Chondrocyte (in vitro differentiated cells): ENCODE measurements around the gene GNB1. TPM values are rescaled to one million over a fixed set of nuclear protein-coding genes. Genes with fewer than 3 reads are reported as not detected.

Experiments
- DNase-seq: peaks from one replicate; pipeline ENCODE4 v3.0.0; 2021; ENCODE audit warnings: mixed read lengths, low spot score
- H3K27ac Mint-ChIP-seq: one replicate; pipeline ENCODE4 v1.8.0; 2021; ENCODE audit warnings: mild to moderate bottlenecking, moderate library complexity, mixed read lengths; ENCODE audit not compliant: unreplicated experiment
- H3K27me3 Mint-ChIP-seq: 2 replicates; pipeline ENCODE4 v1.8.0; 2021; ENCODE audit warnings: low read depth, mixed read lengths
- H3K36me3 Mint-ChIP-seq: 2 replicates; pipeline ENCODE4 v1.8.0; 2021; ENCODE audit warnings: low read depth, mixed read lengths
- H3K4me1 Mint-ChIP-seq: 2 replicates; pipeline ENCODE4 v1.8.0; 2021; ENCODE audit warnings: low read depth, mild to moderate bottlenecking, mixed read lengths
- H3K4me3 Mint-ChIP-seq: one replicate; pipeline ENCODE4 v1.8.0; 2021; ENCODE audit warnings: mild to moderate bottlenecking, moderate library complexity, mixed read lengths; ENCODE audit not compliant: unreplicated experiment
- H3K9me3 Mint-ChIP-seq: 2 replicates; pipeline ENCODE4 v1.8.0; 2021; ENCODE audit warnings: low read depth, mixed read lengths
- total RNA-seq: library from RNA; stranded (reverse); gene quantifications from 3 replicates; pipeline ENCODE4 v1.2.1, GENCODE V29; 2021
- TF ChIP-seq, protein P1 (sequence below): fragments of 200-600 bp; sonication (generic); IDR thresholded peaks from 2 replicates; pipeline ENCODE4 v1.5.0; 2021; ENCODE audit warnings: antibody characterized with exemption, mild to moderate bottlenecking, moderate library complexity

Gene GNB1
- total RNA-seq, 1 donor from 2014 or later = 538 TPM

DNA sequence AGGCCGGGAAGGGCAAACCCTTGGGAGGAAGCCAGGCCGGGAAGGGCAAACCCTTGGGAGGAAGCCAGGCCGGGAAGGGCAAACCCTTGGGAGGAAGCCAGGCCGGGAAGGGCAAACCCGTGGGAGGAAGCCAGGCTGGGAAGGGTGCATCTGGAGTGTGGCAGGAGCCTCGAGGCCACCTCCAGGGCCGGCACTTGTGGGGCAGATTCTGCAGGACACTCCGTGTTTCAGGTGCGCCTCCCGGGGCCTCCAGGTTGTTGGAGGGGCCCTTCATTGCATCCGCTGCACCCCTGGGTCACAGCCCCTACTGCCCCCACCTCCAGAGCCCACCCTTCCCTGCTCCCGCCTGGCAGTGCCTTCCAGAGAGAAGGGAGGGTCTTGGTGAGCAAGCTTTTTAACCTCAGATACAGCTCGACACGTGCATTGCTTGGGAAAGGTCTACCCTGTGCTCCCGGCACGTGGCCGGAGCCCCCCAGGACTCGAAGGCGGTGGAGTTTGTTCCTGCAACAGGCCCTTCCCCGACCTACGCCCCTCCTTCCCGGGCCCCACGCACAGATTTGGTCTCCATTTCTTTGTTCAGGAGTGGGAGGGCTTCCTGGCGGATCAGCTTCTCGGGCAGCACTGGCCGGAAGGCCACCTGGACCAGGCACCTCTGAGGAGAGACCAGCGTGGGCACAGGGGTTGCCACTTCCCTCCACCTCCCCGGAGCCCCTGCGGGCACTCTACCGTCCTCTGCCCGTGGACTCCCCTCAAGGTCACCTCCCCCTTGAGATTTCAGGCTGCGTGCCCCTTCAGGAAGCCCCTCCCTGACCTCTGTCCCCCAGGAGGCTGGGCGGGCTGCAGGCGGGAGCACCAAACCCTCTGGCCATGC, 37.6 kb upstream of the GNB1 start:
- Mint-ChIP-seq H3K4me3 (no peak overlapping the region), H3K4me1 (no peaks in the 10 kb centered on the region), H3K36me3 (peaks cover under 1% of the 10 kb centered on the region), H3K27me3 (peaks cover 1% of the 10 kb centered on the region), H3K9me3 (no peaks in the 10 kb centered on the region), H3K27ac (no peak overlapping the region)
- DNase-seq = peak; percentile 82
- TF ChIP-seq, protein P1, sequence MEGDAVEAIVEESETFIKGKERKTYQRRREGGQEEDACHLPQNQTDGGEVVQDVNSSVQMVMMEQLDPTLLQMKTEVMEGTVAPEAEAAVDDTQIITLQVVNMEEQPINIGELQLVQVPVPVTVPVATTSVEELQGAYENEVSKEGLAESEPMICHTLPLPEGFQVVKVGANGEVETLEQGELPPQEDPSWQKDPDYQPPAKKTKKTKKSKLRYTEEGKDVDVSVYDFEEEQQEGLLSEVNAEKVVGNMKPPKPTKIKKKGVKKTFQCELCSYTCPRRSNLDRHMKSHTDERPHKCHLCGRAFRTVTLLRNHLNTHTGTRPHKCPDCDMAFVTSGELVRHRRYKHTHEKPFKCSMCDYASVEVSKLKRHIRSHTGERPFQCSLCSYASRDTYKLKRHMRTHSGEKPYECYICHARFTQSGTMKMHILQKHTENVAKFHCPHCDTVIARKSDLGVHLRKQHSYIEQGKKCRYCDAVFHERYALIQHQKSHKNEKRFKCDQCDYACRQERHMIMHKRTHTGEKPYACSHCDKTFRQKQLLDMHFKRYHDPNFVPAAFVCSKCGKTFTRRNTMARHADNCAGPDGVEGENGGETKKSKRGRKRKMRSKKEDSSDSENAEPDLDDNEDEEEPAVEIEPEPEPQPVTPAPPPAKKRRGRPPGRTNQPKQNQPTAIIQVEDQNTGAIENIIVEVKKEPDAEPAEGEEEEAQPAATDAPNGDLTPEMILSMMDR = no peak

DNA sequence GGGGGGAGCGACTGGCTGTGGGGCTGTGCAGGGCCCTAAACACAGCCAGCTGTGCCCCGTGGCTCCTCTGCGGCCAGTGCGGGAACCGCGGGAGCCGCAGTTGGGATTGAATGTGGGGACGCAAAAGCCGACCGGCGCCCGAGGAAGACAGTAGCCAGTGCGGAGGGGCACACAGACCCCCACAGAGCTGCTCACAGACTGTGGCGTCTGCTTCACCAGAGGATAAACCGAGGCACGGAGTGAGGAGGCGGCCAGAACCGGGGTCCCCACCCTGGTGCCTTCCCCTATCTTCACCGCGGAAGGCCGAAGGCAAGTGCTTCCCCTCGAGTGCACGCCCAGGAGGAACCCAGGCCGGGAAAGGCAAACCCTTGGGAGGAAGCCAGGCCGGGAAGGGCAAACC, 36.9 kb upstream of the GNB1 start:
- H3K27ac Mint-ChIP-seq = no peak overlapping the region
- no peaks in the 10 kb centered on the region for H3K4me1 Mint-ChIP-seq
- H3K36me3 Mint-ChIP-seq = no peaks in the 10 kb centered on the region
- H3K4me3 Mint-ChIP-seq = no peak overlapping the region
- TF ChIP-seq, protein P1 = no peak
- H3K9me3 Mint-ChIP-seq = no peaks in the 10 kb centered on the region
- H3K27me3 Mint-ChIP-seq = no peaks in the 10 kb centered on the region
- no peak for DNase-seq

DNA sequence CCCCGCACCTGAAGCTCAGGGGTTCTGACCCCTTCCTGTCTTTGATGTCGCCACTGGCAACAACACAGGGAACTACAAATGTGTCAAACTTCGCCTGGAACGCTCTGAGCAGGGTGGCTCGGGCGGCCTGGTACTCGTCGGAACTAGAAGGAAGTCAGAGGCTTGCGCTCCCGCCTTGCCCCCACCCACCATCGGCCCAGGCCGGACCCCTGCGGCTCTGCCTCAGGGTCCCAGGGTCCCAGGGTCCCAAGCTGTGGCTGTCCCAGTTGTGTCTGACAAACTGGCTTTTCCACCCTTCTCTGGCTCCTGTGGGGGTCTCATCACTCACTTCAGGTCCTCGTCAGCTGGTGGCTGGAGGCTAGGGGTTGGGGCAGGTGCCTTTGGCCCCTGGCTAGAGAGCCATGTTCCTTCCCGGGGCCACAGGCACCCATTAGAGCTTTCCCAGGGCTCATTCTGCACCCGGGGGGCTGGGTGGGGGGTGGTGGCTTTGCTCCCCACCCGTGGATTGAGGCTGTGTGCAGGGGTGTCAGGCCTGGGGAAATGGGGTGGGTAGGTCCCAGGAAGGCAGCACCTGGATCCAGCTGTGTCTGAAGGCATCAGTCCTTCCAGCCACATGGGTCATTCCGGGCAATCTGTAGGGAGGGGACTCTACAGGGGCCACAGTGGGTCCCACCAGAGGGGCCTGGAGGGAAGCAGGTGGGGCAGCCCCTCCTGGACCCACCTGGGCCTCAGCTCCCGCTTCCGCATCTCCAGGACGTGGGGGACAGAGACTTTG, 36.2 kb upstream of the GNB1 start:
- no peak for DNase-seq

DNA sequence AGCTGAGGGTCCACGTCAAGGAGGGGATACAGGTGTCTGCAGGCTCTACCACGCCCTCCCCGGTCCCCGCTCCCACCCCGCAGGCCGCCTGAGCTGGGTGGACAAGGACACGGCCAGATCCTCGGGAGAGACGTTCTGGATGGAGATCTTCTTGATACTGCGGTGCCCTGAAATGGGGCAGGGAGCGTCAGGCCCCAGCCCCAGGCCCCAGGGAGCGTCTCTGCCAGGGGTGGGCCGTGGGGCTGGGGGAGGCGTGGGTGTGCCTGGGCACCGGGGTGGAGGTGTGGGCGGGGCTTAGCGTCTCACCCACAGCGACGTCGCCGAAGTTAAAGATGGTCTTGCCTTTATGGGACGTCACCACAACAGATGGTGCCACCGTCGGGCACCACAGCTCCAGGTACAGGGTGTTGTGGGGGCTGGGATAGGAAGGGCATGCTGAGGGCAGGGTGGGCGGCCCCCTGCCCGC, 35.5 kb upstream of the GNB1 start:
- no peaks in the 10 kb centered on the region for H3K4me1 Mint-ChIP-seq
- H3K9me3 Mint-ChIP-seq = no peaks in the 10 kb centered on the region
- TF ChIP-seq, protein P1 = no peak
- no peak for DNase-seq
- no peak overlapping the region for H3K4me3 Mint-ChIP-seq
- no peaks in the 10 kb centered on the region for H3K27me3 Mint-ChIP-seq
- H3K36me3 Mint-ChIP-seq = no peaks in the 10 kb centered on the region
- H3K27ac Mint-ChIP-seq = no peak overlapping the region

More for the DNA sequence above, 36.2 kb upstream of the GNB1 start:
- Mint-ChIP-seq H3K27ac (no peak overlapping the region), H3K4me3 (no peak overlapping the region), H3K9me3 (no peaks in the 10 kb centered on the region), H3K27me3 (no peaks in the 10 kb centered on the region), H3K36me3 (no peaks in the 10 kb centered on the region), H3K4me1 (no peaks in the 10 kb centered on the region)
- TF ChIP-seq, protein P1 = no peak
